NCI-H1417 (cell line): ENCODE results near the gene BOC.

ENCODE experiments used
- DNase-seq, 3 experiments: peaks; one replicate each; lab custom pipeline; 2025; lab: John Stamatoyannopoulos, UW

Gene BOC

GRCh38 chr3:113249111-113249510, 37.8 kb downstream of the BOC start:
- no peak for DNase-seq

- DNase-seq, result no peak
These were observed 38.2 kb downstream of the BOC start for GRCh38 chr3:113249601-113250000.

- no peak for DNase-seq
These were observed 39.2 kb downstream of the BOC start for GRCh38 chr3:113250566-113250965.

GRCh38 chr3:113251817-113252216, 40.5 kb downstream of the BOC start:
- no peak for DNase-seq

- no peak for DNase-seq
These were observed 41.2 kb downstream of the BOC start for GRCh38 chr3:113252553-113252952.

- peak in 1 of 3 experiments; percentile 20 for DNase-seq
These were observed 42.3 kb downstream of the BOC start for GRCh38 chr3:113253702-113254101.

- DNase-seq, result no peak
These were observed 43.0 kb downstream of the BOC start for GRCh38 chr3:113254171-113254947.

GRCh38 chr3:113255100-113255853, 43.9 kb downstream of the BOC start:
- no peak for DNase-seq

GRCh38 chr3:113255854-113256615, 44.7 kb downstream of the BOC start:
- DNase-seq, result no peak

GRCh38 chr3:113258361-113258760, 47.0 kb downstream of the BOC start:
- DNase-seq, result no peak

- DNase-seq, result no peak
These were observed 47.8 kb downstream of the BOC start for GRCh38 chr3:113259196-113259595.

- DNase-seq, result no peak
These were observed 49.8 kb downstream of the BOC start for GRCh38 chr3:113261063-113261625.

- DNase-seq, result peak in 1 of 3 experiments; percentile 35
These were observed 50.4 kb downstream of the BOC start for GRCh38 chr3:113261626-113262303.

GRCh38 chr3:113262304-113262665, 50.9 kb downstream of the BOC start:
- no peak for DNase-seq

GRCh38 chr3:113263020-113263419, 51.7 kb downstream of the BOC start:
- no peak for DNase-seq

- DNase-seq, result no peak
These were observed 52.4 kb downstream of the BOC start for GRCh38 chr3:113263778-113264177.

GRCh38 chr3:113264283-113265131, 53.1 kb downstream of the BOC start:
- DNase-seq, result peak; percentile 49 to 77 (median 60)

- DNase-seq, result no peak
These were observed 53.9 kb downstream of the BOC start for GRCh38 chr3:113265231-113265630.

- DNase-seq, result peak in 2 of 3 experiments; percentile 59 to 65
These were observed 55.4 kb downstream of the BOC start for GRCh38 chr3:113266738-113267137.

- no peak for DNase-seq
These were observed 57.0 kb downstream of the BOC start for GRCh38 chr3:113268311-113268710.

- peak in 2 of 3 experiments; percentile 5 to 41 for DNase-seq
These were observed 57.6 kb downstream of the BOC start for GRCh38 chr3:113268942-113269341.
